Measurements from ENCODE around the gene SH3RF2. TPM values are rescaled to one million over a fixed set of nuclear protein-coding genes. Genes with fewer than 3 reads are reported as not detected.

The SH3RF2 gene
- total RNA-seq, 1 donor from 2014 or later, result 6.5 TPM

Other genes with a start within 250 kb of the SH3RF2 start
- 6.1 and 8.3 TPM in 2 replicates for gene PRELID2, start 101.2 kb upstream of the SH3RF2 start, total RNA-seq
- gene GRXCR2, start 63.6 kb upstream of the SH3RF2 start, total RNA-seq, result not detected in 2 replicates
- not detected in 2 replicates for gene PLAC8L1, start 169.0 kb downstream of the SH3RF2 start, total RNA-seq
- 76.1 and 76.3 TPM in 2 replicates for gene LARS1, start 246.1 kb downstream of the SH3RF2 start, total RNA-seq